ENCODE measurements around the gene AP3B1. TPM values are rescaled to one million over a fixed set of nuclear protein-coding genes. Genes with fewer than 3 reads are reported as not detected.
A peak's percentile ranks its signal among the peaks of the same experiment; 100 is the strongest.

AP3B1 gene
- total RNA-seq, 1 donor: 113 TPM

- TF ChIP-seq CTCF (IDR thresholded peaks at IDR 0.05; ENCODE audit: insufficient read depth, low read depth, low read length): no peak
- no peak overlapping the region for H3K4me3 ChIP-seq (ENCODE audit: low read depth, low read length)
- no peak for DNase-seq (ENCODE audit: low read depth)
Observed at GRCh38 chr5:78151594-78152271, 142.8 kb downstream of the AP3B1 start.

- DNase-seq (ENCODE audit: low read depth): no peak
- TF ChIP-seq CTCF (IDR thresholded peaks at IDR 0.05; ENCODE audit: insufficient read depth, low read depth, low read length): no peak
- H3K4me3 ChIP-seq (ENCODE audit: low read depth, low read length): no peak overlapping the region
Observed at GRCh38 chr5:78137290-78137689, 157.2 kb downstream of the AP3B1 start.

- H3K4me3 ChIP-seq (ENCODE audit: low read depth, low read length): no peak overlapping the region
- TF ChIP-seq CTCF (IDR thresholded peaks at IDR 0.05; ENCODE audit: insufficient read depth, low read depth, low read length): no peak
- no peak for DNase-seq (ENCODE audit: low read depth)
Observed at GRCh38 chr5:78133423-78133822, 161.1 kb downstream of the AP3B1 start.

GRCh38 chr5:78132507-78132906, 162.0 kb downstream of the AP3B1 start:
- H3K4me3 ChIP-seq (ENCODE audit: low read depth, low read length): no peak overlapping the region
- DNase-seq (ENCODE audit: low read depth): no peak
- no peak for TF ChIP-seq CTCF (IDR thresholded peaks at IDR 0.05; ENCODE audit: insufficient read depth, low read depth, low read length)

GRCh38 chr5:78129597-78129996, 164.9 kb downstream of the AP3B1 start:
- no peak overlapping the region for H3K4me3 ChIP-seq (ENCODE audit: low read depth, low read length)
- TF ChIP-seq CTCF (IDR thresholded peaks at IDR 0.05; ENCODE audit: insufficient read depth, low read depth, low read length): no peak
- no peak for DNase-seq (ENCODE audit: low read depth)

- no peak for DNase-seq (ENCODE audit: low read depth)
- H3K4me3 ChIP-seq (ENCODE audit: low read depth, low read length): no peak overlapping the region
- peak; percentile 18 for TF ChIP-seq CTCF (IDR thresholded peaks at IDR 0.05; ENCODE audit: insufficient read depth, low read depth, low read length)
Observed at GRCh38 chr5:78127875-78128274, 166.6 kb downstream of the AP3B1 start.

- DNase-seq (ENCODE audit: low read depth): no peak
- no peak overlapping the region for H3K4me3 ChIP-seq (ENCODE audit: low read depth, low read length)
- TF ChIP-seq CTCF (IDR thresholded peaks at IDR 0.05; ENCODE audit: insufficient read depth, low read depth, low read length): no peak
Observed at GRCh38 chr5:78126536-78126935, 168.0 kb downstream of the AP3B1 start.

All from fibroblast of villous mesenchyme (primary cell).